Stimulated activated naive CD8-positive, alpha-beta T cell treated with anti-CD3 and anti-CD28 coated beads, Interleukin-15, amount 100 ng/mL, for 72 hours (primary cell): ENCODE data around the gene CYGB.

Source experiments
- ATAC-seq: fragments of 150-1000 bp; cut with Tn5 transposase; 2 replicates; pipeline ENCODE4 v1.10.0; 2021; ENCODE audit warnings: mild to moderate bottlenecking, moderate library complexity
- DNase-seq, 2 donors: peaks; one replicate each; pipeline ENCODE4 v3.0.0; 2021 to 2022
- H3K27ac Mint-ChIP-seq, 2 donors: one replicate each; pipeline ENCODE4 v1.8.0; 2022; ENCODE audit warnings: mild to moderate bottlenecking in 2 of 2, mixed read lengths in 2 of 2, moderate library complexity in 2 of 2
- H3K27me3 Mint-ChIP-seq: one replicate; pipeline ENCODE4 v1.8.0; 2022; ENCODE audit warnings: mixed read lengths
- H3K4me1 Mint-ChIP-seq: one replicate; pipeline ENCODE4 v1.8.0; 2022; ENCODE audit warnings: mild to moderate bottlenecking, mixed read lengths
- H3K4me3 Mint-ChIP-seq, 2 donors: one replicate each; pipeline ENCODE4 v1.8.0; 2022; ENCODE audit warnings: mild to moderate bottlenecking in 2 of 2, mixed read lengths in 2 of 2, moderate library complexity in 1 of 2
- H3K9me3 Mint-ChIP-seq, 2 donors: one replicate each; pipeline ENCODE4 v1.8.0; 2022; ENCODE audit warnings: mixed read lengths in 2 of 2

The CYGB gene

DNA sequence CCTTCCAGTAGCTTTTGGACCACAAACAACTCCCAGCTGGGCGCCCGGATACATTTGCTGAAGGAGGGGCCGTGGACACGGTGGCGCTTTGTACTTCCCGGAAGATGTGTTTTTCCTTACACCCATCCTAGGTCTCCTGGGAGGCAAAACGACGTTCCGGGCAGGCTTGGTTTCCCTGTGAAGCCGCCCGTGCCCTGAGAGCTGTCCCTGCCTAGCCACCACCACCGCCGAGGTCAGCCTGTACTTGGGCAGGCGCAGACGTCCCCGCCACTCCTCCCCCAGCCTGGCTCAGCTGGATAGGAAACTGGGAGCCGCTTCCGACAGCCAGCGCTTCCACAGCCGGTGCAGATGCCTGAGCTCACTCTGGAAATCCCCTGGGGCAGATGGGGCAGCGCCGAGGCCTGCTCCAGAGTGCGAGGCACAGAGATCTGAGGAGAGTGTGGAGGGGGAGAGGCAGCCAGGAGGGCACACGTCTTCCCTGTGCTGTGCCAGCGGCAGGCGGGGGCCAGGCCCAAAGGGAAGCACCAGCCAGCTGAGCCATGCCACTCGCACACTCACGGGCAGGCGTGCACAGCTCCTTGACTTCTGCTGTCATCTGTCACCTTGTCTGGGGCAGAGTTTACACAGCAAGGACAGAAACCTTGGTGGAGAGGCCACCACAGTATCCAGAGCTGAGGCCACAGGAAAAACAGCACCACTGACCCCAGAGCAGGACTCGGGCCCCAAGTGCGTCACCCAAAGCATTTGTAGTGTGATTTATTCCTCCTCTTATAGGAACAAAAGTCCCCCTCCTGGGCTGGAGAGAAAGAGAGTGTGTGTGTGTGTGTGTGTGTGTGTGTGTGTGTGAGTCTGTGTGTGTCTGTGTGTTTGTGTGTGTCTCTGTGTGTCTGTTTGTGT lies 39.3 kb downstream of the CYGB start:
- Mint-ChIP-seq H3K27ac (peak overlapping the region in 1 of 2 donors; percentile 19), H3K9me3 (no peaks in the 10 kb centered on the region), H3K4me1 (peaks cover 84% of the 10 kb centered on the region), H3K4me3 (no peak overlapping the region), H3K27me3 (no peaks in the 10 kb centered on the region)
- no peak for ATAC-seq
- DNase-seq = no peak

DNA sequence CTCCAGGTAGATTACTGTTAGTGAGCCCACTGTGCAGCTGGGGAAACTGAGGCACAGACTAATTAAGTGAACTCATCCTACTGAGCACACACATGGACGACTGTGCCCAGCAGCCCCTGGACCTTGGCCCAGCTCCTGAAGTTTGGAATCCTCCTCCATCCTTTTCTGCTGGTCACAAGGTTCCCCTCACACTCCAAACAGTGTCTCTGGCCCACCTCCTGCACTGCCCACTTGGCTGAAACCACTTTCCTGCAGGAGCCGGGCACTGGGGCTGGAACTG lies 39.9 kb downstream of the CYGB start:
- ATAC-seq (no peak), DNase-seq (no peak)
- no peak overlapping the region for H3K4me3 Mint-ChIP-seq
- H3K9me3 Mint-ChIP-seq = no peaks in the 10 kb centered on the region
- H3K27me3 Mint-ChIP-seq = no peaks in the 10 kb centered on the region
- H3K27ac Mint-ChIP-seq = no peak overlapping the region
- H3K4me1 Mint-ChIP-seq = peaks cover 89% of the 10 kb centered on the region

DNA sequence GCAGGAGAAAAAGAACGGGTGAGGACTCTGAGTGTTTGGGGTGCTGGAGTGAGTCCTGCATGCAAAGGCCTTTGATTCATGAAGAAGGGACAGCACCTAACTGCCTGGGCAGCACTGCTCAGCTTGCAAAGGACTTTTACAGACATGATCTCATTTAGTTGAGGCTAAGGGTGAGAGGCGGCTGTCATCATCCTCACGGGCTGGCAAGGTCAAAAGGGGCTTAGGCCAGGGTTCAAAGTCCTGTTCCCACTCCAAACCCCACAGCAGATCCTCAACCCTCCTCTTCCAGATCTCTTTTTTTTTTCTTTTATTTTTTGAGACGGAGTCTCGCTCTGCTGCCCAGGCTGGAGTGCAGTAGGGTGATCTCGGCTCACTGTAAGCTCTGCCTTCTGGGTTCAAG lies 41.0 kb downstream of the CYGB start:
- no peaks in the 10 kb centered on the region for H3K27me3 Mint-ChIP-seq
- peaks cover 91% of the 10 kb centered on the region for H3K4me1 Mint-ChIP-seq
- no peak for DNase-seq
- no peaks in the 10 kb centered on the region for H3K9me3 Mint-ChIP-seq
- H3K27ac Mint-ChIP-seq = peak overlapping the region in 1 of 2 donors; percentile 85
- no peak for ATAC-seq
- no peak overlapping the region for H3K4me3 Mint-ChIP-seq

DNA sequence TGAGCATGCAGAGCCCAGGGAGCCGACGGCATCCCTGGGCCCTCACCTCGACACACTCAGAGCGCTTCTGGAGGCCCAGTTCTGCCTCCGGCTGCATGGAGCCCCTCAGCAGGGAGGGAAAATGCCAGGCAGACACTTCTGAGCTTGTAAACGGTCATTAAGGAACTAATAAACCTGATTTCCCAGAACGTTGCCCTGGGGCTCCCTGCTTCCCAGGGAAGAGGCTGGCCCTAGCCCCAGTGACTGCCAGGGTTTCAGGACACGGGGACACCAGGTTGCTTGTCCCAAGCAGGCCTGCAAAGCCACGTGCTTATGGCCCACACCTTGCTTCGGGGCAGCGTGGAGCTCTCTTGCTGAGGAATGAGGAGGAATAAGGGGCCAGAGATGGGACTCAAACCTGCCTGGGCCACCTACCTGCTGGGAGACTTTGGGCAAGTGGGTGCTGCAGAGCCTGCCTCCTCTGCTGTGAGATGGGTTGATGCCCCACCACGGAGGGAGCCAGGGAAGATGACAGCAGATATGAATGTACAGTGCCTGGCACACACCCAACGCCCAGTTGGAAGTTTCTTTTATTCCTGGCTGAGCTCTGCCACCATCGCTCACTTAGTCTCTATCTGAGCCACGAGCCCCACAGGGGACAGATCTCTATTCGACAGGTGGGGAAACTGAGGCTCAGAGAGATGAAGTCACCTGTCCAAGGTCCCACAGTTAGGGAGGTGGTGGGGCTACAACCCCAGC lies 41.7 kb downstream of the CYGB start:
- H3K27ac Mint-ChIP-seq = peak overlapping the region in 1 of 2 donors; percentile 59
- DNase-seq = no peak
- H3K27me3 Mint-ChIP-seq = no peaks in the 10 kb centered on the region
- no peak overlapping the region for H3K4me3 Mint-ChIP-seq
- H3K4me1 Mint-ChIP-seq = peaks cover 94% of the 10 kb centered on the region
- H3K9me3 Mint-ChIP-seq = no peaks in the 10 kb centered on the region
- ATAC-seq = no peak

DNA sequence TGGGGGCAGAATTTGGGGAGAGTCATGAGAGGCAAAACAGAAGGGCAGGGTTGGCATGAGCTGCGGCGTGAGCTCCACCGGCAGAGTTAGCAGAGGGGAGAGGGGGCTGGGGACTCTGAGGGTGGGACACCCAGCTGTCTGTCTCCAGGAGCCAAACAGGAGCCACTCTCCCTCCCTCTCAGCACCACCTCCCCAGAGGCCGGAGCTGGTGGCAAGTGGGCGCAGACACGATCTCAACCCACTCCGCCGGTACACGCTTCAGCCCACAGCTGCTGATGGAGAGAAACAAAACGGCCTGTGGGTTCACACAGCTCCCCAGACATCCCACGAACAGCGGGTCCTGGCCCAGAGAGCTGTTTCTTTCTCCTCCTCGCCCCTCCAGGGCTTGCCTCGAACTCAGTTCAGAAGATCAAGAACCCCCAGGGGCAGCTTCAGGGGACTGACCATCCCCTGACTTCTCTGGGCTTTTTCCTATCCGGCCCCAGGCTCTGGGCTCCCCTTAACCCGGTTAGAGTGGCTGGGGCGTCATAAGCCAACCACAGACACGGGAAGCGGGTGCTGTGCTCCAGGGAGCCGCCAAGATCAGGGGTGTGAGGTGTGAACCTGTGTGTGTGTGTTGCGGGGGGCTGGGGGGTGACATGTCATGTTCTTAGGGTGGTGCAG lies 43.9 kb downstream of the CYGB start:
- ATAC-seq (peak; percentile 7), DNase-seq (no peak)
- Mint-ChIP-seq H3K9me3 (no peaks in the 10 kb centered on the region), H3K4me1 (peaks cover 79% of the 10 kb centered on the region), H3K27me3 (no peaks in the 10 kb centered on the region), H3K27ac (peak overlapping the region; percentile 24 to 93), H3K4me3 (peak overlapping the region; percentile 80 to 82)

DNA sequence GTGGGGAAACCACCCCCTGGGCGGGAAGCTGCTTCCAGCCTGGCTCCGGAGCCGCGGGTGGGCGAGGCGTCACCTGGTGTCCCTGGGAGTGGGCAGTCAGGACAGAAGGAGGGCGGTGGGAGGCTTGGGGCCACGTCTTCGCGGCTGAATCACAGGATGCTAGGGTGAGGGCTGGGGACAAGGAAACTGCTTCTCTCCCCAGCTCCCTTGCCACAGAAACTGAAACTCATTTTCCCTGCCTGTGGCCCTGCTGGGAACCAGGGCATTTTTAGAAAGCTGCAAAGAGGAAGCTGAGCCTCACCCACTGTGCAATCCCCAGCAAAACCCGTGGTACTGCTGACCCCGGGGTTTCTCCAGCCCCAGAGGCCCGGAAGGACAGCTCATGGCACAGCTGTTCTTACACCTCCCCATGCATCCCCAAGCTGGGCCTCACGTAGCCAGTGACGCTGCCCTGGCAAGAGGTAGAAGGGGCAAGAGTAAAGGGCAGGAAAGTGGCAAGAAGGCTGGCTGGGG lies 44.5 kb downstream of the CYGB start:
- Mint-ChIP-seq H3K4me1 (peaks cover 73% of the 10 kb centered on the region), H3K9me3 (no peaks in the 10 kb centered on the region), H3K27ac (peak overlapping the region; percentile 24 to 93), H3K4me3 (peak overlapping the region; percentile 80 to 82), H3K27me3 (no peaks in the 10 kb centered on the region)
- ATAC-seq (peak; percentile 74), DNase-seq (peak in 1 of 2 donors; percentile 64)

DNA sequence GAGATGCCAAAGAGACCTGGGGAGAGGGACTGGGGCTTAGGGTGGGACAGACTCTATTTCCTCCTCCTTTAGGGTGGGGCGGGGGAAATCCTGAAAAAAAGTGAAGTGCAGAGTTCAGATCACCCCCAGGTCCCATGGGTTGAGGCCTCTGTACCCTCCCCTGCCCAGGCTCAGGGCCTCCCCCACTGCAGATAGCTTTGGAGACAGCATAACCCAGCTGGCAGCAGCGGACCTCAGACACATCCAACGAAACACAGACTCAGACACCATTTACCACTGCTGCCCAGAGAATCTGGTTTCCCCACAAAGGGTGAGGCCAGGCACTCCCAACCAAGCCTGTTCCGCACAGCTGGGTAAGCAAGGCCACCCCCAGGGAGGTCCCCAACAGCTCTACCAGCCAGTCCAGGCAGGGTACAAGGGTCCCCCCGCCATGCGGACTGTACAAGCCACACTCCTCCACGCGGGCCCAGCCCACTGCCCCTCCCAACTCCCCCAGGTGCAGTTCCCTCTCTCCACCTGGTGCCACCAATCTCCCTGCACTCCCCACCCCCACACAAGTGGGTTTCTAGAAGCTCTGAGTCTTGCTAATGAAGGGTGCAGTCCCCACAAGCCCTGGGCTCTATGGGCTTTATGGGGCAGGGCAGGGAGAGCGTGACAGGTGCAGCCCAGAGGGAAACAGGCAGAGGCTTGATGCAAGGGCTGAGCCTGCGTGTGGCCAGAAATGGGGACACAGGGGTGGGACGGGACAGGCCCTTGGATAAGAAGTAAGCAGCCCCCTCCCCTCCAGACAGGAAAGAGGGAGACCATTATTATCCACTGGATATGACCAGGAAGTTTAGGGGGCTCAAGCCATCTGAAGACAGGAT lies 45.2 kb downstream of the CYGB start:
- Mint-ChIP-seq H3K27ac (peak overlapping the region; percentile 87 to 91), H3K9me3 (no peaks in the 10 kb centered on the region), H3K4me1 (peaks cover 66% of the 10 kb centered on the region), H3K27me3 (no peaks in the 10 kb centered on the region), H3K4me3 (peak overlapping the region; percentile 80 to 82)
- DNase-seq (peak; percentile 35 to 61), ATAC-seq (peak; percentile 75)

DNA sequence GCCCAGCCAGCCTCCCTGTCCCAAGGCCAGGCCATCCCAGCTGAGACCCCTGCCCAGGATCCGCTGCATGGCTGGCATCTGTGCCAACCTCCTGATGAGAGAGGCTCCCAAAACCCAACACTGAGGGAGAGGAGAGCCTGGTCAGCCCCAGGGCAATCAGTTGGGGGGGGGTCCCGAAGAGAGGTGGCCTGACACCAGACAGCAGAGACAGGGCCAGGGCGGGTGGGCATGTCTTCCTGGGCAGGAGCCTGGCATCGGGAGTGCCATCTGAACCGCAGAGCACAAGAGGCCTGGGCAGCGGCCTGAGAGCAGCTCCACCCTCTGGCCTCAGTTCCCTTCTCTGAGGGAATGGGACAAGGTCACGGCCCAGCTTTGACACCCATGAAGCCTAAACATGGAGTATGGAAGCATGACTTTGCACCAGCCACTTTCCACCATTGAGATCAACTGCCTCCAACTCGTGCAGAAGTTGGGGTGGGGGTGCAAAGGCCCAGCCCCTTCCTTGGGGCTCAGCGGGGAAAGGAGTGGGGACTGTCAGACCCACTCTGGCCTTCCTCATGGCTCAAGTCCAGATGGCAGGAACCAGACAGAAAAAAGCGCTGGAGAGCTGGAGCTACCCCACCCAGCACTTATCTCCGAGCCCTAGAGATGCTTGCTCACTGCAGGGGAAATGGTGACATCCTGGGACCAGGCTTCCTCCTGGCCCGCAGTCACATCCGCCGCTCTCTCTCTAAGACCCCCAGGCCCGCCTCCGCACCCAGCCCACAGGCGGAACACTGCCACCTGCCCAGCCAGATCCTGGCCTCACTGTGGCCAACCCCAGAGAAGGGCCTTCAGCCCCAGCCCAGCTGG lies 46.0 kb downstream of the CYGB start:
- H3K4me3 Mint-ChIP-seq = peak overlapping the region; percentile 80 to 82
- ATAC-seq (peak; percentile 27), DNase-seq (peak in 1 of 2 donors; percentile 29)
- peaks cover 57% of the 10 kb centered on the region for H3K4me1 Mint-ChIP-seq
- H3K27me3 Mint-ChIP-seq = no peaks in the 10 kb centered on the region
- H3K27ac Mint-ChIP-seq = peak overlapping the region; percentile 87 to 91
- H3K9me3 Mint-ChIP-seq = no peaks in the 10 kb centered on the region

DNA sequence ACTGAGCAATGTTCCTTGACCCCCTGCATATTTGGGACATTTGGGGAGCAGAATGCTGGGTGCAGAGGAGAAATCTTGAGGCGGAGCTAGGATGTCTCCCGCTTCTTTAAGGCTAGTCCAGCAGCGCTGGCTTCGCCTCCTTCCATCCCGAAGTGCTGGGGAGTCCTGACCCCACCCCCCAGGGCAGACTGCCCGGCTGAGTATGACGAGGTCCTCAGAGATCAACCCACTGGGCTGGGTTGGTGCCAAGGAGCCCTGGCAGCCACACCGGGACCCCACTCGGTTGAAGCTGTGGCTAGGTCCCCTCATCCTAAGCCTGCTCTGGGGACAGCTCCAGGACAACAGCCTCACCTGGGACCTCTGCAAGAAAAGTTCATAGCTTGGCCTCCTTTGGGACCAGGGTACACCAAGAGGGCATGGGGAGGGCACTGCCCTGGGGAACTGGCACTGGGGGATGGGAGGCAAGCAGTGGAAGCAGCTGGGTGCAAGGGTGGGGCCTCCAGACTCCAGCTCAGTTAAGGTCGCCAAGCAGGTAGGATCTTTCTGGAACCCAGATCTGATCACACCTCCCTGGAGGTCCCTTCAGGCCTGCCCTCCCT lies 47.3 kb downstream of the CYGB start:
- H3K4me1 Mint-ChIP-seq = peaks cover 49% of the 10 kb centered on the region
- H3K27ac Mint-ChIP-seq = peak overlapping the region in 1 of 2 donors; percentile 23
- DNase-seq (no peak), ATAC-seq (no peak)
- no peaks in the 10 kb centered on the region for H3K9me3 Mint-ChIP-seq
- no peak overlapping the region for H3K4me3 Mint-ChIP-seq
- H3K27me3 Mint-ChIP-seq = no peaks in the 10 kb centered on the region

DNA sequence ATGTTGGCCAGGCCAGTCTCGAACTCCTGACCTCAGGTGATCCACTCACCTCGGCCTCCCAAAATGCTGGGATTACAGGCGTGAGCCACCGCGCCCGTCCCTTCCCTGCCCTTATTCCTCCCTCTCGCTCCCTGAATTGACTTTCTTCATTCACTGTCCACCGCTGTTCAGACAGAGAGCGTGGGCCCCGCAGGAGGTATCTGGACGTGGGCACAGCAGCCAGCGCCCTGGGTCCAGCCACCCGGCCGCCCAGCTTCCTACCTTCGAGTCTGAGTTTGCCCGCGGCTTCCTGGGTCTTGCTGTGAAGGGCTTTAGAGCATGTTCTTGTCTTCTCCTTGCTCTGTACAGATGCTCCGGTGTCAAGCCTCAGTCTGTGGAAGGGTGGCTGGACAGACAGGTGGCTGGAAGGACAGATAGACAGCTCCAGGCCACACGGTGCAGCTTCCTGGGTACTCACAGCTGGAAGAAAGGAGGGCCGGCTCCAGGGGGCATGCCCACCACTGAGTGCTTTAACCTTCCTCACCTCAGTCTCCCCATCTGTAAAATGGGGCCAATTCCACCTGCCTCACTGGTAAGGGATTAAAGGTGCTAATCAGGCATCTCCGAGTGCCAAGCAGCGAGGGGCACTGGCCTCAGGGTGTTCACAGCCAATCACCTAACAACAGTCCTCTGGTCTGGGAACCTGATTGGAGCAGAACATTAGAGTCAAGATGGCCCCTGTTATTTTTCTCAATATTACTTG lies 49.9 kb downstream of the CYGB start:
- Mint-ChIP-seq H3K4me3 (no peak overlapping the region), H3K27me3 (no peaks in the 10 kb centered on the region), H3K27ac (no peak overlapping the region)

DNA sequence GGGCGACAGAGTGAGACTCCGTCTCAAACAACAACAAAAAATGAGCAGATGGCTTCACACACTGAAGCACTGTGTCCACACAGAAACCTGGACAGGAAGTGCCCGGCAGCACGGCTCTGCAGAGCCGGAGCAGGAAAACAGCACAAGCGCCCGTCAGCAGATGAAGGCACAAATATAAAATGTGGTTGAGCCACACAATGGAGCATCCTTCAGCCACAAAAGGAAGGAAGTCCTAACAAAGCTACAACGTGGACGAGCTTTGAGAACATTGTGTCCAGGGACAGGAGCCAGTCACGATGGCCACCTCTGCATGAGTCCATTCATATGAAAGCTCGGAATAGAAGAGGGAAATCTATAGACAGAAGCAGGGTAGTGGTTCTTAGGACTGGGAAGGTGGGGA lies 51.9 kb downstream of the CYGB start:
- H3K9me3 Mint-ChIP-seq = no peaks in the 10 kb centered on the region
- peaks cover 26% of the 10 kb centered on the region for H3K4me1 Mint-ChIP-seq

More for the DNA sequence above, 49.9 kb downstream of the CYGB start:
- no peak for ATAC-seq
- Mint-ChIP-seq H3K9me3 (no peaks in the 10 kb centered on the region), H3K4me1 (peaks cover 28% of the 10 kb centered on the region)
- DNase-seq = no peak

DNA sequence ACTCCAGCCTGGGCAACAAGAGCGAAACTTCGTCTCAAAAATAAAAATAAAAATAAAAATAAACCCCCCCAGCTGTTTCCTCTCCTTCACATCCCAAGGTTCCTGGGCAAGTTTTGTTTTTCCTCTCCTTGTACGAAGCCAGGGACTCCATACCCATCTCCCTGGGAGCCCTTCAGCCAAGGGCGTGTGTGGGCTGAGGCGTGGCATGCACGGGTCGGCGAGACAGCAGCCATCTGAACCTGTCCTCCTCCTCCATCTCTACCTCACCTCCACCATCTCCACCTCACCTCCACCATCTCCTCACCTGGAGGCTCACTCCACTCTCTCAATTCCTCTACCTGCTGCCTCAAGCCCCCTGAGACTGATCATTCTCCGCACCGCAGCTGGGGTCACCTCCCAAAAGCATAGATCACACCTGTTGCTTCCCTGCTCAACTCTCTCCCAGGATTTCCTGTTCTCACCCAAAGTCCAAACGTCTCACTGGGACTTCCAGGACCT lies 53.2 kb downstream of the CYGB start:
- Mint-ChIP-seq H3K4me3 (no peak overlapping the region), H3K4me1 (peaks cover 22% of the 10 kb centered on the region), H3K27me3 (no peaks in the 10 kb centered on the region), H3K9me3 (no peaks in the 10 kb centered on the region), H3K27ac (no peak overlapping the region)
- ATAC-seq = no peak
- DNase-seq = no peak

More for the DNA sequence above, 51.9 kb downstream of the CYGB start:
- no peak for ATAC-seq
- H3K4me3 Mint-ChIP-seq = no peak overlapping the region
- H3K27ac Mint-ChIP-seq = no peak overlapping the region
- H3K27me3 Mint-ChIP-seq = no peaks in the 10 kb centered on the region
- no peak for DNase-seq

DNA sequence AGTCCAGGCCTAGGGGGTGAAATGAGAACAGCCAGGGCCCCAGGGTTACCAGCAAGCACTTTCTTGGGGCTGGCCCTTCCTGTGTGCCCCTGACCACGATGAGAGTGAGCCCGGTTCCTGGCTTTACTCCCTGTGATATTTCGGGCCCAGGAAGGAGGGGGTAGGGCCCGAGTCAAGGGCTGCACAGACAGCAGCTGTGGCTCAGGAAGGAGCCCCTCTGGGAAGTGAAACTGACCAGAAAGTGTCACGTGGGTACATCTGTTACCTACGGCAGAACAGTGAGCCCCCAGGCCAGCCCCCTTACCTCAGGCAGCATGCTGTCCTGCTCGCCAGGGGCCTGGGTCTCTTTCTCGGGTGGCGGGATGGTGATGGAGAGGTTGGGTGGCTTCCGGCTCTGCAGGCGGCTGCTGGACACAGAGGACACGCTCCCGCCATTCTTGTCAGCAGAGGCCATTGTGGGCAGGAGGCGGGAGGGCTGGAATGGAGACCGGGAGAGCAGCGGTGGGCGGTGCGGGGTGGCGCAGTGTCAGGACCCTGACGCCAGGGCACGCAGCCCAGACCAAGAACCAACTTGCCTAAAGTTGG lies 56.3 kb downstream of the CYGB start:
- ATAC-seq (peak; percentile 69), DNase-seq (no peak)
- Mint-ChIP-seq H3K4me1 (peaks cover 22% of the 10 kb centered on the region), H3K4me3 (peak overlapping the region in 1 of 2 donors; percentile 19), H3K27me3 (no peaks in the 10 kb centered on the region), H3K27ac (no peak overlapping the region), H3K9me3 (no peaks in the 10 kb centered on the region)
